ENCODE results near the gene ANK3. TPM values are rescaled to one million over a fixed set of nuclear protein-coding genes. Genes with fewer than 3 reads are reported as not detected.

ANK3 gene
- total RNA-seq, 1 donor from 2014 or later = 12.6 TPM

GRCh38 chr10:60141896-60142559, 247.6 kb downstream of the ANK3 start:
- no peaks in the 10 kb centered on the region for H3K36me3 Mint-ChIP-seq (ENCODE audit: low read depth, unreplicated experiment)
- H3K27me3 Mint-ChIP-seq (ENCODE audit: unreplicated experiment) = peaks cover 1% of the 10 kb centered on the region
- H3K9me3 Mint-ChIP-seq (ENCODE audit: unreplicated experiment) = no peaks in the 10 kb centered on the region
- DNase-seq (ENCODE audit: low spot score) = no peak
- H3K4me3 Mint-ChIP-seq (ENCODE audit: unreplicated experiment) = no peak overlapping the region
- H3K27ac Mint-ChIP-seq (ENCODE audit: unreplicated experiment) = no peak overlapping the region
- H3K4me1 Mint-ChIP-seq (ENCODE audit: unreplicated experiment) = peaks cover 3% of the 10 kb centered on the region
- TF ChIP-seq CTCF (IDR thresholded peaks at IDR 0.05; ENCODE audit: unreplicated experiment) = no peak

- no peak for TF ChIP-seq CTCF (IDR thresholded peaks at IDR 0.05; ENCODE audit: unreplicated experiment)
- no peak overlapping the region for H3K27ac Mint-ChIP-seq (ENCODE audit: unreplicated experiment)
- no peaks in the 10 kb centered on the region for H3K36me3 Mint-ChIP-seq (ENCODE audit: low read depth, unreplicated experiment)
- H3K9me3 Mint-ChIP-seq (ENCODE audit: unreplicated experiment) = no peaks in the 10 kb centered on the region
- H3K27me3 Mint-ChIP-seq (ENCODE audit: unreplicated experiment) = peaks cover 1% of the 10 kb centered on the region
- DNase-seq (ENCODE audit: low spot score) = peak; percentile 9
- H3K4me3 Mint-ChIP-seq (ENCODE audit: unreplicated experiment) = no peak overlapping the region
- H3K4me1 Mint-ChIP-seq (ENCODE audit: unreplicated experiment) = no peaks in the 10 kb centered on the region
These were observed 248.7 kb downstream of the ANK3 start for GRCh38 chr10:60140651-60141632.

- no peaks in the 10 kb centered on the region for H3K36me3 Mint-ChIP-seq (ENCODE audit: low read depth, unreplicated experiment)
- H3K9me3 Mint-ChIP-seq (ENCODE audit: unreplicated experiment) = no peaks in the 10 kb centered on the region
- DNase-seq (ENCODE audit: low spot score) = no peak
- TF ChIP-seq CTCF (IDR thresholded peaks at IDR 0.05; ENCODE audit: unreplicated experiment) = no peak
- no peaks in the 10 kb centered on the region for H3K4me1 Mint-ChIP-seq (ENCODE audit: unreplicated experiment)
- H3K4me3 Mint-ChIP-seq (ENCODE audit: unreplicated experiment) = no peak overlapping the region
- H3K27ac Mint-ChIP-seq (ENCODE audit: unreplicated experiment) = no peak overlapping the region
- peaks cover 1% of the 10 kb centered on the region for H3K27me3 Mint-ChIP-seq (ENCODE audit: unreplicated experiment)
These were observed 249.7 kb downstream of the ANK3 start for GRCh38 chr10:60139798-60140566.

GRCh38 chr10:60139290-60139689, 250.4 kb downstream of the ANK3 start:
- TF ChIP-seq CTCF (IDR thresholded peaks at IDR 0.05; ENCODE audit: unreplicated experiment) = no peak
- H3K27ac Mint-ChIP-seq (ENCODE audit: unreplicated experiment) = no peak overlapping the region
- H3K4me3 Mint-ChIP-seq (ENCODE audit: unreplicated experiment) = no peak overlapping the region
- H3K4me1 Mint-ChIP-seq (ENCODE audit: unreplicated experiment) = no peaks in the 10 kb centered on the region
- H3K27me3 Mint-ChIP-seq (ENCODE audit: unreplicated experiment) = peaks cover under 1% of the 10 kb centered on the region
- DNase-seq (ENCODE audit: low spot score) = no peak
- H3K9me3 Mint-ChIP-seq (ENCODE audit: unreplicated experiment) = no peaks in the 10 kb centered on the region
- no peaks in the 10 kb centered on the region for H3K36me3 Mint-ChIP-seq (ENCODE audit: low read depth, unreplicated experiment)

Data from endothelial cell (in vitro differentiated cells).